NCI-H1930 (cell line): ENCODE data around the gene COMMD6.

ENCODE experiments used
- DNase-seq, 2 experiments: peaks; one replicate each; lab custom pipeline; 2025; lab: John Stamatoyannopoulos, UW

COMMD6 gene

DNA sequence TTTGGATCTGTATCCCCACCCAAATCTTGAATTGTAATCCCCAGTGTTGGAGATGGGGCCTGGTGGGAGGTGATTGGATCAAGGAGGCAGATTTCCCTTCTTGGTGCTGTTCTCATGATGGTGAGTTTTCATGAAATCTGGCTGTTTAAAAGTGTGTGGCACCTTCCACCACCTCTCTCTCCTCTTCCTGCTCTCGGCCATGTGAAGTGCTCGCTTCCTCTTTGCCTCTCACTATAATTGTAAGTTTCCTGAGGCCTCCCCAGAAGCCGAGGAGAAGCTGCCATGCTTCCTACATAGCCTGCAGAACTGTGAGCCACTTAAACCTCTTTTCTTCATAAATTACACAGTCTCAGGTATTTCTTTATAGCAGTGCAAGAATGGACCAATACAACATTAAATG lies 15.7 kb downstream of the COMMD6 start:
- no peak for DNase-seq

DNA sequence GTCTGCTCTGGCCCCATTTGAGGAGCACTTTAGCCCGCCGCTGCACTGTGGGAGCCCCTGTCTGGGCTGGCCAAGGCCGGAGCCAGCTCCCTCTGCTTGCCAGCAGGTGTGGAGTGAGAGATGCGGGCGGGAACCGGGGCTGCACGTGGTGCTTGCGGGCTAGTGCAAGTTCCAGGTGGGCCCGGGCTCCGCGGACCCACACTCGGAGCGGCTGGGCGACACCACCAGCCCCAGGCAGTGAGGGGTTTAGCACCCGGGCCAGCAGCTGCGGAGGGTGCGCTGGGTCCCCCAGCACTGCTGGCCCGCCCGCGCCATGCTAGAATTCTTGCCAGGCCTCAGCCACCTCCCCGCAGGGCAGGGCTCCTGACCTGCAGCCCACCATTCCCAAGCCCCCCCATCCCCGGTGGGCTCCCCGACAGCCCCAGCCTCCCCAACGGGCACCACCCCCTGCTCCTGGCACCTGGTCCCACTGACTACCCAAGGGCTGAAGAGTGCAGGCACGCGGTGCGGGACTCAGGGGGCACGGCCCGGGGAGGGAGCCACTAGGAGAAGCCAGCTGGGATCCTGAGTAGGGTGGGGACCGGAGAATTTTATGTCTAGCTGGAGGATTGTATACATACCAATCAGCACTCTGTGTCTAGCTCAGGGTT lies 19.1 kb downstream of the COMMD6 start:
- no peak for DNase-seq

DNA sequence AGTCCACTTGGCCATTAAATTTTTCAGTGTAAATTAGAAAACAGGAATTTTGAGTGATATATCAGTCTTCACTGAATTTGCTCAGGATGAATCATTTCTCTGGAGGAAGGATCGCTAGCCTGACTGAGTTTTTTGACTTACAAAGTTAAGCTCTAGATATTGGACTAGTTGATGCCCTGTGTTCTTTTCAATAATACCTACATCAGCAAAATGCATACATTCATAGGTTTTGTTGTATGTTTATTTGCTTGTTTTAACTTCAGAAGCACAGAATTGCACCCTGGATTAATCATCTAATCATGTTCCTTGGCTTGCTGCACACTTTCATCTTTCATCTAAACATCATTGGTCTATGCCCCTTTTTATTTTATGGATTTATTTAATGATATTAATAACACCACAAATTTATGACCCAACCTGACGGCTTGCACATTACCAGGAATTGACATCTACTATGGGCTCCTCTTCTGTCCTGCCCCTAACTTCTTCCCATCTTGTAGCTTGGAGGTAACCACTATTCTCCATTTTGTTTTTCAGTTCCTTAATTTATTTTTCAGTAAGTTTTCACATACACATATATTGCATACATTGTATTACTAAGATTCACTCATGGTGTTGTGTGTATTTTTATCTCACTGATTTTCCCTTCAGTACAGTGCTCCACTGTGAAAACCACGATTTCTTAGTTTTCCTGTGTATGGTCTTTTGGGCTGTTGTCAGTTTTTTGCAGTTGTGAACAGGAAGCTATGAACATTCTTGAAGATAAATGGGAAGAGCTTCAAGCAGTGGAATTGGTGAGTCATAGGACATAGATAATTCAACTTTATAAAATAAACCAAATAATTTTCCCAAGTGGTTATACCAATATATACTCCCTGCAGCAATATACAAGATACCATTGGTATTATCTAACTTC lies 23.3 kb downstream of the COMMD6 start:
- DNase-seq: no peak

DNA sequence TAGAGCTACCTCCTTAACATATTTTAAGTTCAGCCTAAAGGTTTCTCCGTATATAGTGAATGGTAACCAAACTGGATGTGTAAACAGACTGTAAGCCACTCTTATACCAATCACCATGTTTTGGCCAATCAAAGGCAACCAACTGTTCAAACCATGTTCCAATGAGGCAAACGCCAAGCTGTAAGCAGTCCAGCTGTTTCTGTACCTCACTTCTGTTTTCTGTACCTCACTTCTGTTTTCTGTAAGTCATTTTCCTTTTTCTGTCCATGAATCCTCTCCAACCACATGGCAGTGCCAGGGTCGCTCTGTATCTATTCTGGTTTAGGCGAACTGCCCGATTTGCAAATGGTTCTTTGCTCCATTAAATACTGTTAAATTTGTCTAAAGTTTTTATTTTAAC lies 24.4 kb downstream of the COMMD6 start:
- no peak for DNase-seq

DNA sequence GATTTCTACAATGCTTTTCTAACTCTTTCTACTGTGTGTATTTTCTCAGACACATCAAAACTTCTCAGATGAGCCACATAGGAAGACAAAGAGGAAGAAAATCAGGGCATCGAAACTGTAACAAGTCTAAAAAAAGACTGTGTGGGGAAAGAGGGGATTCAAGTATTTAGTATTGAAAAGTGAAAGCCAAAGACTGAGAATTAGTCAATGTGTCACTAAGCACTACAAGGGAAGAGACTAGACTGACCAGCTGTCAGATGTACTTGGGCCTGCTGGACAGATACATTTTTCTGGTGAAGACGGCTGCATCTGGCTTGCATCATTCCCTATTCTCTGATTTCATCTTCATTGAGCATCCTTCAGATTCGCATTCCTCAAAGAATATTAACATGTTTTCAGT lies 25.4 kb downstream of the COMMD6 start:
- DNase-seq: no peak

DNA sequence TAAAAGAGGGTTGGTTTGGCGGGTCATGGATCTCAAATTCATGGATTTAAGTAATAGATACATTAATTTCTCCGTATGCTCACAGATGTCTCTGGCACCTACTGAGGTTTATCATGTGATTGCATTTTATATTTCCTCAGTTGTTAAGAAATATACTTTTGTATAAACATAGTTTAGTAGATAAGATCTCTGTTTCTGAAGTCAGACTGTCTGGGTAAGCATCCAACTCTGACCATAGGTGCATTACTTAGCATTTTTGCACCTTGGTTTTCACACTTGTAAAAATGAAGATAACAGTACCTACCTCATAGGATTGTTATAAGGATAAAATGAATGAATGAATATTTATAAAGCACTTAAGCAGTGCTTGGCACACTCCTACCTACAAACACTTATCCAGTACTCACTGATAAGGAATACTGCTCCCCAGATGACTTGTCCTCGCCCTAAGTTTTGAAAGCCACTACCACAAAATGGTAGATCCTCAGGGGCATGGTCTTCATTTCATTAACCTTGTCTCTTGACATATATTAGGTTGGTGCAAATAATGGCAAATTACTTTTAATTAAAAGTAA lies 26.5 kb downstream of the COMMD6 start:
- no peak for DNase-seq

DNA sequence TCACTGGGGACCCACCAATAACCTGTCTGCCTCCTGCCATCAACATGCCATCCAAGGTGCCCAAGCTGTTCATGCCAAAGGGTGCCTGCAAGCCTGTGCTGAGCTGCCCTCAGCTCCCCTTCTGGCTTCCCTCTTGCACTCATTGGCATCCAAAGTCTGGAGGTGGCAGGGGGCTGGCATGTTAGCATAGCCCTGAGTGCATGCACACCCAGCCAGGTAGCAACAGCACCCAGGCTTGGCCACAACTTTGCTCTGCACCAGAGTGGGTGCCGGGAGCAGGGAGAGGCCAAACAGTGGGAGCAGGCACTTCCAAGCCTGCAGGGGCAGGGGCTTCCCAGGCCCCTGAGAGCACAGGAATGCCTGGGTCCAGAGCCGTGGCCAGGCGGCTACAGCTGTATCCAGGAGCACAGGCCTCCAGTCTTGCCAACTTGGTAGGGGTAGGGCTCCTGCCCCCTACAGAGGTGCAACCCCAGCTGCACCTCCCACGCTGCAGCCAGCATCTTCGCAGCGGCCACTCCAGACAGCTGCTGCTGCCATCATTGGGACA lies 29.6 kb downstream of the COMMD6 start:
- no peak for DNase-seq

DNA sequence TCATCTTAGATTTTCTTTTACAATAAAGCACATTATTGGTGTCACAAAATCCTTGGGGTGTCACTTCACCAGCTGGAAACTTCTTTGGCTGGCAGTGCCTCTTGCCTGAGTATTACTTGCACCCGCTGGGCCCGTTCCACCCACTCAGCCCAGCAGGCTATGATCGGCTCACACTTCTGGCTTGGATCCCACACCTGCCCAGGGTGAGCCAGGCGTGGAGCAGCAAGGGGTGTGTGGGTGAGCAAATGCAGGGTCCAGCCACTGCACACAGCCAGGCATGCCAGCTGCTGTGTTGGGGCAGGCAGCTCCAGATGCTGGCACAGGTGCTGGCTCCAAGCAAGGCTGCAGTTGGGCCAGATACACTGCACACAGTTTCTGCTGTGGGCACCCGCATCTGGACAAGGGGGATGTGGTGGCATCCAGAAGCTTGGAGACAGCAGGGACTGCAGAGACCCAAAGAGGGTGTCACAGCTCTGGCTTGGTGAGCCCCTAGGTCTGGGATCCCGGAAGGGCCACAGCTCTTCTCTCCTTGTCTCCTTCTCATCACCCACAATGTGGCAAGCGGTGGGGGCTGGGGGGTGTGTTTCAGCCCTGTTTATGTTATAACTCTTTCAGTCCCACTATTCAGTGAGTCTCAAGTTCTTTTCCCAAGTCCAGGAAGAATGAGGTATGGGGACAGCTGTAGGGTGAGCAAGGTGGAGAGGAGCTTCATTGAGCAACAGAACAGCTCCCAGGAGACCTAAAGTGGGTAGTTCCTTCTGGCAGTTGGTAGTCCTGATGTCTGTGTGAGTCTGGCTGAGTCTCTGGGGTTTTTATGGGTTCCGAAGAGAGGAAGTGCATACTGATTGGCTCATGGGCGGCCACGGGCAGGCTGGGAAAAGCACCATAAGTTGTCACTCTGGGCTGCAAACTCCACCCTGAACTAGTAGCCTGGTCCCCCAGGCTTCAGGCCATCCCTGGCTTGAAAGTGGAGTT lies 30.3 kb downstream of the COMMD6 start:
- DNase-seq: no peak

DNA sequence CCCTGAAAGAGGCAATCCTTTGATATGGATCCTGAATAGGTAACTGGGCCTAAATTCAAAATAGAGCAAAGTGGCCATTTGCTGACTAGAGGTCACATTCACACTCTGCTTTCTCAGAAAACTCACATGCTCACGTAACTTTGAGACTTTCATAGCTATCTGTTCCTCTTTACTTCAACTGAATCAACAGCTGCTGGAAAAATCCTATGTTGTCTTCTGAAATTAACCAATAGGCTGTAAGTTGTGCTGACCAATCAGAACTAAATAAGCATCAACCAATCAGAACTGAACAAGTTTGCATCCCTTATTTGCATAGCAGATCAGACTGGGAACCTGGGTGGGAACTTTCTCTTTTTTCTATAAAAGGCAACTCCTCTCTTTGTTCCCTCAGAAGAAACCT lies 31.6 kb downstream of the COMMD6 start:
- DNase-seq: no peak

DNA sequence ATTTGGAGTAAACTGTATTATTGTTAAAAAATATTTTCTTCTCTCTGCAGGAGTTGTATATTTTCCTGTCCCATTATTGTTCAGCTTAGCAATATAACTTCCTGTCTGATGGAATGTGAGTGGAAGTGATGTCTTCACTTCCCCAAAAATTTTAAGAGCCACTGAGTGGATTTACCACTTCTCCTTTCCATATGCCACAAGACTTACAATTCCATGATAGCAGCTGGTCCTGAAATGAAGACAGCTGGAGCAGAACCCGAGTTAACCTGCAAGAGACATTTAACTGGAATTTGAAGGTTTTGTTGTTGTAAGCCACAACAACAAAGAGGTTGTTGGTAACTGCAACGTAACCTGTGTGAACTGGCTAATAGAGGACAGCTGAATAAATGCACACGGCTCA lies 32.3 kb downstream of the COMMD6 start:
- no peak for DNase-seq

DNA sequence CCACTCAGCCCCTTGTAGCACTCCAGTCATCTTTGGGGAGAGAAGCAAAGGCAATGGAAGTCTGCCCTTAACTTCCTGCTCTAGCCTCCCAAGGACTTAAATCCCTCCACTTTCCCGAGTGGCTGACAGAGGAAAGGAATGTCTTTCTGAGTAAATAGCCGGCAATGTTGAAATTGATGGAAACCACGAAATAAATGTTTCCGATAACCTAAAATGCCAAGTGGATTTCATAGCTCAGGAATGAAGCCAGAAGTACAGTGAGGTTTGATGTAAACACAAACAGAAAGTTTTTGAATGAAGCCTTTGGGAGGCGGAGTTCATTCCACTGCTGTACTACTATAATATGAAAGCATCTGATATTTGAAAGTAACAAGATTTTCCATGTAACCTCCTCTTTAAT lies 41.7 kb downstream of the COMMD6 start:
- no peak for DNase-seq

DNA sequence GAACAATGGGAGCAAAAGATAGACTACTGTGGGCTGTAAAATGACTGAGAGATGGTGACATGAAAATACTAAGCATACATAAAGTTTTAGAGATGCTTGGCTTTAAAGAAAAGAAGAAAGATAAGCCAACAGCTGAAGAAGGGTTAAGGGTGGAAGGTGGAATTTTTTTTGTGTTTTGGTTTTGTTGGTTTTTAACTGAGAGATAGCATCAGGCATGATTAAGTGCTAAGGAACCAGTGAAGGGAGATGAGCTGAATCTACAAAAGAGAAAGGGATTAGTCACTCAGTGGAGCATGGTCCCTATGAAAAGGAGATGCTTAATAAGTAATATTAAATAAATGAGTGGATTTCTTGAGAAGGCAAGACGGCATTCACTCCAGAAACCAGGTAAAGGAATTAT lies 43.1 kb downstream of the COMMD6 start:
- no peak for DNase-seq

DNA sequence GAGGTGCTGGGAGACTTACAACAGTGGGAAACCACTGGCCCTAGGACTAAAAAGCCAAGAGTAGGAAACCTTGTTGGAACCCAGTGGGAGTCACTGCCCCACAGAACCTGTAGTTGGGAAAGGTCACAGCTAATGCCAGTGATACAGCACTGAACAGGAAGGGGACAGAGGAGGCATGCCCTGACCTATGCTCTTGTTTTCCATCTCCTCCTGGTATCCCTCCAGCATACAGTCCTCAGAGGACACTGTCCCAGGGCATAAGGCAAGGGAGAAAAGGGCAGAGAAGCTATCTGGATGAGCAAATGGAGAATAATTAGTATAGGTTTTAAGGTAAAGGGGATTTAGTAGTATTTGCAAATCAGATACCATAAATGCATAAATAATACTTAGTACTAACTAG lies 44.5 kb downstream of the COMMD6 start:
- no peak for DNase-seq

DNA sequence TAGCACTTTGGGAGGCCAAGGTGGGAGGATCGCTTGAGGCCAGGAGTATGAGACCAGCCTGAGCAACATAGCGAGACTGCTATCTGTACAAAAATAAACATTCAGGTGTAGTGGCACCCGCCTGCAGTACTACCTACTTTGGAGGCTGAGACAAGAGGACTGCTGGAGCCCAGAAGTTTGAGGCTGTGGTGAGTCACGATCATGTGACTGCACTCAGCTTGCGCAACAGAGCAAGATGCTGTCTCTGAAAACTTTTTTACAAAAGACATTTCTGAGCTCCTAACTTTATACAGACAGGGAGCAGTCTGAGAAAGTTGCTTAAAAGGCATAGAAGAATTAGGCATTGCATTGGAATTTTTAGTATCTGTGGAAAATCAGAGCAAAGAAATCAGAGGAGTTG lies 45.3 kb downstream of the COMMD6 start:
- no peak for DNase-seq

DNA sequence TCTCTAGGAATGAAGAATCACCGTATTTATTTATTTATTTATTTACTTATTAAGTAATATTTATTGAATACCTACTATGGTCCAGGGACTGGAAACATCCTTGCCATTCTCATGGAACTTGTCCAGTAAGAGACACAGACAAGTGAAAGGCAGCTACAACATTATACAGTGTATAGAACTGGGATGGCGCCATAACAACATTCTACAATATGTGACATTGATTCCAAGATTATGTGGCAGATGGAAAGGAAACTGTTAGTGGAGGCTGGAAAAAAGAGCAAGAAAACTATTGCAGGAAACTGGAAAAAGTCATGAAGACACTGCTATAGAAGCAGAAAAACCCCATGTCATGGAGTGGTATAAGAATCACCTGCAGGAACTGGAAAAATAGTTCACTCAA lies 46.3 kb downstream of the COMMD6 start:
- no peak for DNase-seq

DNA sequence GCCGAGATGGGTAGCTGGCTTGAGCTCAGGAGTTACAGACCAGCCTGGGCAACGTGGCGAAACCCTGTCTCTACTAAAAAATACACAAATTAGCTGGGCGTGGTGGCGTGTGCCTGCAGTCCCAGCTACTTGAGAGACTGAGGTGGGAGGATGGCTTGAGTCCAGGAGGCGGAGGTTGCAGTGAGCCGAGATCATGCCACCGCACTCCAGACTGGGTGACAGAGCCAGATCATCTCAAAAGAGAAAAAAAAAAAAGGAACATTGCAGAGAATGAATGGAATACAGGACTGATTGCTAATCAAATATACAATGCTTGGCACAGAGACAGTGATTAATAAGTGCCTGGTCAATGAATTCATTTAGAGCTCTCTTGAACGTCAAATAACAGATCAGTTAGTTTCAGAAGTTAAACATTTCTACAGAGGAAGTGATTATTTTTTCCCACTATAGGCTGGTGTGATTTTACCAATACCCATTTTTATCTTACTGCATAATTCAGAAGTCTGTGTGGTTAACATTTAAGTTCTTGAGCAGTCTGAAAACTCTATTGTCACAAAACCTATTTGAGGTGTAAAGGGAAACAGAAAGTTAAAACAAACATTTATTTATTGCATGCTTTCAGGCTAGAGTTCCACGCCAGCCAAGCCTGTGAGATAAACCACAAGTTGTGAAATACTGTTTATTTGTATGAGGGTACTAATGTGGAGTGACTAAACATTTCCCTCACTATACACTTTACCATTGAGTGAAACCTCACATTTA lies 48.0 kb downstream of the COMMD6 start:
- no peak for DNase-seq

DNA sequence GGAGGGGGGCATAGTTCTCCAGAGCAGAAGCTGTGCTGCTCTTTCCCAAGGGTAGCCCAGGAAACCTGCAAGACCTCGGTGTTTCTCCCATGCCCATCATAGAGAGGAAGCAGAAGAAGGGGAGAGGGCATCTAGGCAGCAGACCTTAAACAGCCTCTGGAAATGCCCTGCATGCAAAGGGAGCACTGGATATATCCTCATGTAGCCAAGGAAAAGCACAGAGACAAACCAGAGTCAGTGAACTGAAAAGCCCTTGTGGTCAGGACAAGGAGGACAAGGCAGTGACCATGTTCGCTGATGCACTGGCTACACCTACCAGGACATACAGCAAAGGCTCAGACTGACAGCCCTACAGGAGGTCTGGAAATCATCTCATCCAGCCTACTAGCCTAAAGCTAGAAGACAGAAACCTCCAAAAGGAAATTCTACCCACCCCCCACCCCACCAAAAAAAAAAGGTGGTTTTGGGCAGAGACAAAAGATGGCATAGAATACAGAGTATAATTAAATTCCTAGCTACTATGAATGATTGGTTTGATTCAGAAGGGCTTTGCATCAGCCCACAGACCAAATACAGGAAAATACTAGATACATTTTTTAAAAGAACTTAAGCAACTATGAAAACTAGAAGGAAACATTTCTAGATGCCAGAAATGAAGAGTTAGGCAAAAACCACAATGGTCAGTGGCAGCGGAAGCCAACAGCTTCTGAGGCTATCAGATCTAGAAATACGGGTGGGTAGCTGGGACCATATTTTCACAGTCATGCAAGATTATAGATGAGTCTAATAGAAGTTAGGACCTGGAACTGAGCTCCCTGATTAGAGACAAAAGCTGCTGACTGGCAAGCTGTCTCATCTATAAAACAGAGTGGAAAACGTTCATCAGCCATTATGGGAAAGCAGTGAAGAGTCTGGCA lies 51.2 kb downstream of the COMMD6 start:
- DNase-seq: no peak

DNA sequence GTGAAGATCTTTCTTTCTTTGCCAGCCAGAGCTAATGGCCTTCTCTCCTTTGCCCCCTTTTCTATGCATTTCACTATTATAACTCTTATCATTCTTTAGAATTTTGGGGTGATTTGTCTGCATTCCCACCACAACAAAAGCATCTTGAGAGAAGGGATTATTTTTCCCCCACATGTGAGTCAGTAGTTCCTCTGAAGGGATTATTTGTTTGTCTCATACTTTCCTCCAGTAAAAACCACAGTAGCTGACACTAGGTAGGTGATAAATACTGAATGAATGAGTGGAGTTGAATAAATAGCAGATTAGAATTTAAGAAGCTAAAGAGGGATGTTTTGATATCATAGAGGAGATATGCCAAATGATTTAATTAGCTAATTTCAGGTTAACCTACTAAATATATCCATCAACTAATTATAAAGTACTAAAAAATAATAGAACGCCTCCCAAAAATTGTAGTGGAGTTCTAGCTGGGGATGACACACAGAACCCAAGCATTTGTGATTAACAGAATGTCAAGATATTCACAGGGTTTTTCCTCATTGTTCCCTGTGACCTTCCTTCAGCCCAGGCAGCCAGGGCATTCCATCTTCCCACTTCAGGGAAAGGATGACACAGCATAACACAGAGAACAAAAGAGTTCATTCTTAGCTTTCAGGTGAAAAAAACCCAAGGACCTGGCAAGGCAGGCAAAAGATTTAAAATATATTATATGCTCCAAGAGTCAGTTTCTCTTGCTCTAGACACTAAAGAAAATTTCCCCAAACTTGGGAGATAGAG lies 52.2 kb downstream of the COMMD6 start:
- DNase-seq: no peak

DNA sequence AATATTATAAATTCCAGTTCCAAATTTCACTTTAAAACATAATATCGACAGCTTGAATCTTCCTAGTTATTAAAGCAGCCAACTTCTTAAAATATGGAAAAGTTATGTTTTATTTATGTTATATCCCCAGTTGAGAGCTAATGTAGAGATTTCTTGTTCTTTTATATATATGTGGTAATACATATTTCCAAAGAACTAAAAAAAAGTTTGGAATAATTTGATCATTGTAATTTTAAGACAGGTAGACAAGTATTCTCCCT lies 54.9 kb downstream of the COMMD6 start:
- DNase-seq: no peak
